ENCODE results near the gene MCEMP1.

Gene MCEMP1

GRCh38 chr19:7645163-7645562 lies 31.7 kb upstream of the MCEMP1 start:
- Histone ChIP-seq H3K9ac (ENCODE audit: low read length) (no peak overlapping the region), H3K36me3 (ENCODE audit: control insufficient read depth, insufficient read depth, low read length) (peaks cover 18% of the 10 kb centered on the region), H3K27me3 (ENCODE audit: control insufficient read depth, insufficient read depth, low read length) (peaks cover 3% of the 10 kb centered on the region; the same call in 1 of the 2 replicates), H3K4me1 (ENCODE audit: control insufficient read depth, insufficient read depth, low read length) (no peaks in the 10 kb centered on the region), H3K9me3 (ENCODE audit: control insufficient read depth, insufficient read depth, low read depth, low read length) (no peaks in the 10 kb centered on the region), H3K4me3 (ENCODE audit: low read depth, low read length) (no peak overlapping the region), H3K27ac (ENCODE audit: low read depth, low read length) (no peak overlapping the region)

- H3K9me3 ChIP-seq (ENCODE audit: control insufficient read depth, insufficient read depth, low read depth, low read length): no peaks in the 10 kb centered on the region
- no peak overlapping the region for H3K4me3 ChIP-seq (ENCODE audit: low read depth, low read length)
- H3K27me3 ChIP-seq (ENCODE audit: control insufficient read depth, insufficient read depth, low read length): peaks cover 9% of the 10 kb centered on the region
- peaks cover 15% of the 10 kb centered on the region for H3K36me3 ChIP-seq (ENCODE audit: control insufficient read depth, insufficient read depth, low read length)
- H3K27ac ChIP-seq (ENCODE audit: low read depth, low read length): no peak overlapping the region
- no peaks in the 10 kb centered on the region for H3K4me1 ChIP-seq (ENCODE audit: control insufficient read depth, insufficient read depth, low read length)
- H3K9ac ChIP-seq (ENCODE audit: low read length): no peak overlapping the region
Observed at GRCh38 chr19:7645656-7646425, 31.0 kb upstream of the MCEMP1 start.

DNA sequence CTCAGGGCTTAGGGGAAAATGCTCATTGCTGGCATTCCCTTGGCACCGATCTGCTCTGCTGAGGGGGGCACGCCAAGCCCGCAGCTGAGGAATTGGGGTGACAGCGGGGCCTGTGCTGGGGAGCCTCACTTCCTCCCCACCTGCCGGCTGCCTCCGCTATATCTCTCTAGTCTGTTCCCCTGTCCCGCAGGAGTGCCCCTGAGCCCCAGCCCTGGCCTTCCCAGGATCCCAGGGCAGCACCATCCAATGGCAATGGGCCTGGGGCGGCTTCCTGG lies 30.5 kb upstream of the MCEMP1 start:
- H3K27ac ChIP-seq (ENCODE audit: low read depth, low read length): no peak overlapping the region
- H3K4me3 ChIP-seq (ENCODE audit: low read depth, low read length): no peak overlapping the region
- H3K4me1 ChIP-seq (ENCODE audit: control insufficient read depth, insufficient read depth, low read length): no peaks in the 10 kb centered on the region
- no peaks in the 10 kb centered on the region for H3K9me3 ChIP-seq (ENCODE audit: control insufficient read depth, insufficient read depth, low read depth, low read length)
- peaks cover 15% of the 10 kb centered on the region for H3K27me3 ChIP-seq (ENCODE audit: control insufficient read depth, insufficient read depth, low read length)
- no peak overlapping the region for H3K9ac ChIP-seq (ENCODE audit: low read length)
- peaks cover 15% of the 10 kb centered on the region for H3K36me3 ChIP-seq (ENCODE audit: control insufficient read depth, insufficient read depth, low read length)

GRCh38 chr19:7647156-7647555 lies 29.7 kb upstream of the MCEMP1 start:
- Histone ChIP-seq H3K4me3 (ENCODE audit: low read depth, low read length) (no peak overlapping the region), H3K36me3 (ENCODE audit: control insufficient read depth, insufficient read depth, low read length) (peaks cover 15% of the 10 kb centered on the region), H3K27me3 (ENCODE audit: control insufficient read depth, insufficient read depth, low read length) (peaks cover 16% of the 10 kb centered on the region)

GRCh38 chr19:7648265-7649014 lies 28.4 kb upstream of the MCEMP1 start:
- peaks cover 13% of the 10 kb centered on the region for H3K36me3 ChIP-seq (ENCODE audit: control insufficient read depth, insufficient read depth, low read length)
- H3K4me1 ChIP-seq (ENCODE audit: control insufficient read depth, insufficient read depth, low read length): peaks cover 4% of the 10 kb centered on the region
- no peak overlapping the region for H3K4me3 ChIP-seq (ENCODE audit: low read depth, low read length)
- no peak overlapping the region for H3K27ac ChIP-seq (ENCODE audit: low read depth, low read length)
- H3K27me3 ChIP-seq (ENCODE audit: control insufficient read depth, insufficient read depth, low read length): peaks cover 26% of the 10 kb centered on the region
- no peaks in the 10 kb centered on the region for H3K9me3 ChIP-seq (ENCODE audit: control insufficient read depth, insufficient read depth, low read depth, low read length)
- no peak overlapping the region for H3K9ac ChIP-seq (ENCODE audit: low read length)

More at GRCh38 chr19:7647156-7647555, 29.7 kb upstream of the MCEMP1 start:
- Histone ChIP-seq H3K4me1 (ENCODE audit: control insufficient read depth, insufficient read depth, low read length) (peaks cover under 1% of the 10 kb centered on the region), H3K9me3 (ENCODE audit: control insufficient read depth, insufficient read depth, low read depth, low read length) (no peaks in the 10 kb centered on the region), H3K27ac (ENCODE audit: low read depth, low read length) (no peak overlapping the region), H3K9ac (ENCODE audit: low read length) (no peak overlapping the region)

- H3K9me3 ChIP-seq (ENCODE audit: control insufficient read depth, insufficient read depth, low read depth, low read length): no peaks in the 10 kb centered on the region
- H3K36me3 ChIP-seq (ENCODE audit: control insufficient read depth, insufficient read depth, low read length): peaks cover 7% of the 10 kb centered on the region
- H3K4me1 ChIP-seq (ENCODE audit: control insufficient read depth, insufficient read depth, low read length): peaks cover 4% of the 10 kb centered on the region
- no peak overlapping the region for H3K4me3 ChIP-seq (ENCODE audit: low read depth, low read length)
- H3K9ac ChIP-seq (ENCODE audit: low read length): no peak overlapping the region
- H3K27me3 ChIP-seq (ENCODE audit: control insufficient read depth, insufficient read depth, low read length): peaks cover 26% of the 10 kb centered on the region
- no peak overlapping the region for H3K27ac ChIP-seq (ENCODE audit: low read depth, low read length)
Observed at GRCh38 chr19:7650148-7650547, 26.7 kb upstream of the MCEMP1 start.

DNA sequence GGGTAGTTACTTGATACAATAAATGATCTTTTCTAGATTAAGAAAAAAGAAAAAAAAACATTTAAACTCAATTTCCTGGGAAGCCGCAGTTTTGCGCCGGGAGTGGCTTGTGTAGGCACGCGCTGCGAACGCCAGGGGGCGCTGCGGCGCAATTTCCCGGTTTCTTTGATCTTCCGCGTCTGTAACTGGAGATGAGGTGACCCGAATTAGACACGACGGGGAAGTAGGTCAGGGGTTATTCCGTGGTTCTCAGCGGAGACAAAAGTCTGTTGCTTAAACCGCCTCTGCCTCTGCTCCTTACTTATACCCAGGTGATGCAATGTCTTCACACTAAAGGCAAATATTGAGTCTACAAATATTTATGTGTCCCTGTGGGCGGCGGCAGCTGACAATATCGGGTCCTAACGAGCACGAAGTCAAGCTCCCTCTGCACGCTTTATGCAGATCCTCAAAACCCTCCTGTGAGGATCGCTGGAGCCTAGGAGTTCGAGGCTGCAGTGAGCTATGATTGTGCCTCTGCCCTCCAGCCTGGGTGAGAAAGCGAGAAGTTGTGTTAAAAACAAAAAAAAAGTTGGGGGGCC lies 24.7 kb upstream of the MCEMP1 start:
- peaks cover 4% of the 10 kb centered on the region for H3K4me1 ChIP-seq (ENCODE audit: control insufficient read depth, insufficient read depth, low read length)
- peaks cover 31% of the 10 kb centered on the region for H3K27me3 ChIP-seq (ENCODE audit: control insufficient read depth, insufficient read depth, low read length)
- 0 out of 2 replicates have a peak, but pooled peaks cover 3% of the 10 kb centered on the region for H3K36me3 ChIP-seq (ENCODE audit: control insufficient read depth, insufficient read depth, low read length)
- no peak overlapping the region for H3K9ac ChIP-seq (ENCODE audit: low read length)
- no peak overlapping the region for H3K27ac ChIP-seq (ENCODE audit: low read depth, low read length)
- H3K4me3 ChIP-seq (ENCODE audit: low read depth, low read length): peak overlapping the region; percentile 49
- no peaks in the 10 kb centered on the region for H3K9me3 ChIP-seq (ENCODE audit: control insufficient read depth, insufficient read depth, low read depth, low read length)

GRCh38 chr19:7654401-7654800 lies 22.5 kb upstream of the MCEMP1 start:
- no peak overlapping the region for H3K27ac ChIP-seq (ENCODE audit: low read depth, low read length)
- H3K27me3 ChIP-seq (ENCODE audit: control insufficient read depth, insufficient read depth, low read length): peaks cover 40% of the 10 kb centered on the region
- H3K4me1 ChIP-seq (ENCODE audit: control insufficient read depth, insufficient read depth, low read length): peaks cover 4% of the 10 kb centered on the region
- no peaks in the 10 kb centered on the region for H3K9me3 ChIP-seq (ENCODE audit: control insufficient read depth, insufficient read depth, low read depth, low read length)
- H3K36me3 ChIP-seq (ENCODE audit: control insufficient read depth, insufficient read depth, low read length): no peaks in the 10 kb centered on the region
- H3K9ac ChIP-seq (ENCODE audit: low read length): no peak overlapping the region
- H3K4me3 ChIP-seq (ENCODE audit: low read depth, low read length): no peak overlapping the region

GRCh38 chr19:7655581-7655980 lies 21.3 kb upstream of the MCEMP1 start:
- no peak overlapping the region for H3K4me3 ChIP-seq (ENCODE audit: low read depth, low read length)
- peaks cover 4% of the 10 kb centered on the region for H3K4me1 ChIP-seq (ENCODE audit: control insufficient read depth, insufficient read depth, low read length)
- peaks cover 34% of the 10 kb centered on the region for H3K27me3 ChIP-seq (ENCODE audit: control insufficient read depth, insufficient read depth, low read length)

DNA sequence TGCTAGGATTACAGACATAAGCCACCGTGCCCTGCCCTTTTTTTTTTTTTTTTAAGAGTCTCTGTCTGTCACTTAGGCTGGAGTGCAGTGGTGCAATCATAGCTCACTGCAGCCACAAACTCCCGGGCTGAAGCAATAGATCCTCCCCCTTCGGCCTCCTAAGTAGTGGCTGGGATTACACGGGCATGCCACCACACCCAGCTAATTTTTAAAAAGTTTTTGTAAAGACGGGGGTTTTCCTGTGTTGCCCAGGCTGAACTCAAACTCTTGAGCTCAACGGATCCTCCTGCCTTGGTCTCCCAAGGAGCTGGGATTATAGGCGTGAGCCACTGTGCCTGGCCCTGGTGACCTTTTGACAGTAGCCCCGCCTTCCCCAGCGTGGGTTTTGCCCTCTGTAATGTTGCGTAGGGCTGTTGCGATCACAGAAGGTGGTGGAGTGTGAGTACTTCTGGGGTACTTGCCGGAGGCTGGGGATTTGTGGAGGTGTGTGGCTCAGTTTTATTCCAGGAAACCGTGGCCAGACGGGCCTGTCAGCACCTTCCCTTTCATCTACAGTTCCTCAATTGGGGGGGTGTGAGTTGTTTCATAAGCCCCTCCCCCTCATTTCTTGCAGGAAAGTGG lies 19.6 kb upstream of the MCEMP1 start:
- Histone ChIP-seq H3K27ac (ENCODE audit: low read depth, low read length) (no peak overlapping the region), H3K36me3 (ENCODE audit: control insufficient read depth, insufficient read depth, low read length) (no peaks in the 10 kb centered on the region), H3K9ac (ENCODE audit: low read length) (no peak overlapping the region), H3K4me1 (ENCODE audit: control insufficient read depth, insufficient read depth, low read length) (peaks cover 2% of the 10 kb centered on the region), H3K4me3 (ENCODE audit: low read depth, low read length) (no peak overlapping the region), H3K27me3 (ENCODE audit: control insufficient read depth, insufficient read depth, low read length) (peaks cover 31% of the 10 kb centered on the region), H3K9me3 (ENCODE audit: control insufficient read depth, insufficient read depth, low read depth, low read length) (no peaks in the 10 kb centered on the region)

More at GRCh38 chr19:7655581-7655980, 21.3 kb upstream of the MCEMP1 start:
- Histone ChIP-seq H3K9me3 (ENCODE audit: control insufficient read depth, insufficient read depth, low read depth, low read length) (no peaks in the 10 kb centered on the region), H3K36me3 (ENCODE audit: control insufficient read depth, insufficient read depth, low read length) (no peaks in the 10 kb centered on the region), H3K9ac (ENCODE audit: low read length) (no peak overlapping the region), H3K27ac (ENCODE audit: low read depth, low read length) (no peak overlapping the region)

Measured in HUES6 (cell line).